Stimulated activated CD4-positive, alpha-beta T cell treated with anti-CD3 and anti-CD28 coated beads, Interleukin-2, amount 100 ng/mL, for 24 hours (primary cell): Measurements from ENCODE around the gene SULT1A2.
"Not testable (repeated sequence)": the region's sequence is repeated elsewhere in the genome, so short reads cannot be mapped to it uniquely, and the experiment has no call there.

ENCODE experiments used
- DNase-seq, 2 donors: peaks; one replicate each; pipeline ENCODE4 v3.0.0-alpha.2; 2020

The SULT1A2 gene

DNA sequence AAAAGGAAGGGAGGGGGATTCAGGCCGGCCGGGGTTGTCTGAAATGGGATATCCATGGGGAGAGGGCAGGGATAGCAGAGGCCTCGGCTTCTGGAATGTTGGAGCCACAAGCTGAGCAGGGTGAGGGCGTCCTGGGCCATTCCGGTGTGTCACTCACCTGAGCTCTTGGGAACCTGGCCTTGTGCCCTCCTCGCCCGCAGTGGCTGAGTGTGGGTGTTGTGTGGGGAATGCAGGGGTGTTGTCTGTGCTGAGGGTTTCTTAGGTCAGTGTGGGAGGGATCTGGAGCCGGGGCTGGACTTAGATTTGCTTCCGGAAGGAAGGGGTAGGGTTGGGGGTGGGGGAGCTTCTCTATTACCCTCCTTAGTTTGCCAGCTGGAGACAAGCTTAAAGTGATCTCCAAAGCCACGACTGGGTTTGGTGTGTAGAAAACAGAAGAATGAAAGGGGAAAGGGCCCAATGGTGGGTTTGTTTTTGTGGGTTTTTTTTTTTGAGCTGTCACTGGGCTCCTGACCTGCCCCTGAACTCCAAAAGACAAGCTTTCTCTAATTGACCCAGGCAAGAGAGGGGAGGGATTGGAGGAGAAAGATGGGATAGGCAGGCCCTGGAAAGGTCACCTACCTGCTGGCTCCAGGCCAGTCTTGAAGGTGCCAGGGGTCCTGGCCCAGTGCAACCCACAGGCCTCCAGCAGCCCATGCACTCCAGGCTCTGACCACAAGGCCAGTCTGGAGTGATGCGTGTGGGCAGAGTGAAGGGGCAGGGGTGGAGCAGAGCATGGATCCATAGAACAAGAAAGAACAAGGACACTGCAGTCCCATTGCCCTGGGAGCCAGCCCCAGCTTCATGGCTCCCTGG is at the start of gene SULT1A2:
SULT1A2 (minus strand) TSS at position 211 of the 852 bp plus-strand sequence. CDS start 1,120 bp downstream, outside the sequence.
- DNase-seq: no peak

DNA sequence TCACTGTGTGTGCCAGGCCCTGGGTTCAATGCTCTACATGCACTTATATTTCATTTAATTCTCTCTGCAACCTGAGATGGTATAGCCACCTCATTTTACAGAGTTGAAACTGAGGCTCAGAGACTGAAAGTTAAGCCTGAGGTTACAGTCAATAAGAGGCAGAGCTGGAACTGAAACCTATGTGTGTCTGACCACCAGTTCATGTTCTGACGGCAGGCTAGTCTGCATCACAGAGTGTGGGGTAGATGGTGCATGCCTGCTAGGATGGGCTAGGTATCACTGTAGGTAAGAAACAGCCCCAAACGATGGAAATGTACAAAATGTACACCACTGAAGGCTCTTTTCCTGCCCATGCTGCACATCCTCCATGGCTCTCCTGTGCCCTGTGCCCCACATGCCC is 43.1 kb upstream of the SULT1A2 start:
- not testable (repeated sequence) for DNase-seq

DNA sequence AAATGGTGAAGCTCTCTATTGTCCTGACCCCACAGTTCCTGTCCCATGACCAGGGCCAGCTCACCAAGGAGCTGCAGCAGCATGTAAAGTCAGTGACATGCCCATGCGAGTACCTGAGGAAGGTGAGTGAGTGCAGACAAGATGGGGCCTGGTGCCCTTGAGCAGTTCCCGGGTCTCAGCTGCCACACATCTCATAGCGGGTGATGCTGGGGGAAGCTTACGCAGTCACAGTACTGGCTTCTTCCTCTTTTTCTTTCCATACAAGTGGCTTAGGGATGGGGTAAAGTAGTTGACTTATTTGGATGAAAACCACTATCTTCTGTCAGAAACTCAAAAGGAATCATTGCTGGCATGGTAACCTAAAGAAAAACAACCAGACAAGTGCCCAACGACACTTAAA is 41.5 kb upstream of the SULT1A2 start:
- not testable (repeated sequence) for DNase-seq

DNA sequence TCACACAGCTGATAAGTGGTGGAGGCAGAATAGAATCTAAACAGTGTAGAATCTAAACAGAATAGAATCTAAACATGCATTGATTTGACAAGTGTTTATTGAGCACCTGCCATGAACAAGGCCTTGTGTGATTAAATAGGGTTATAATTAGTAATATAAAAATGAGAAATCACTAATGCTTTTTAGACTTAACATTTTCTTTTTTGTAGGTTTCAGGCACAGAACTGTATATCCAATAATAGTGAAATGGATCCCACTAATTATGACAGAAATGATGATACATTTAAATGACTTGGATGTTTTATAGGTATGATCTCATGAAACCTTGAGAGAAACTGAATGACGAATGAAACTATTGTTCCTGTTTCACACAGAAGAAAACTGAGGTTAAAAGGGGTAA is 40.9 kb upstream of the SULT1A2 start, which contains the start of gene NPIPB8:
NPIPB8 (plus strand) TSS at position 301 of the 400 bp plus-strand sequence. CDS start 296 bp downstream, outside the sequence.
- not testable (repeated sequence) for DNase-seq

DNA sequence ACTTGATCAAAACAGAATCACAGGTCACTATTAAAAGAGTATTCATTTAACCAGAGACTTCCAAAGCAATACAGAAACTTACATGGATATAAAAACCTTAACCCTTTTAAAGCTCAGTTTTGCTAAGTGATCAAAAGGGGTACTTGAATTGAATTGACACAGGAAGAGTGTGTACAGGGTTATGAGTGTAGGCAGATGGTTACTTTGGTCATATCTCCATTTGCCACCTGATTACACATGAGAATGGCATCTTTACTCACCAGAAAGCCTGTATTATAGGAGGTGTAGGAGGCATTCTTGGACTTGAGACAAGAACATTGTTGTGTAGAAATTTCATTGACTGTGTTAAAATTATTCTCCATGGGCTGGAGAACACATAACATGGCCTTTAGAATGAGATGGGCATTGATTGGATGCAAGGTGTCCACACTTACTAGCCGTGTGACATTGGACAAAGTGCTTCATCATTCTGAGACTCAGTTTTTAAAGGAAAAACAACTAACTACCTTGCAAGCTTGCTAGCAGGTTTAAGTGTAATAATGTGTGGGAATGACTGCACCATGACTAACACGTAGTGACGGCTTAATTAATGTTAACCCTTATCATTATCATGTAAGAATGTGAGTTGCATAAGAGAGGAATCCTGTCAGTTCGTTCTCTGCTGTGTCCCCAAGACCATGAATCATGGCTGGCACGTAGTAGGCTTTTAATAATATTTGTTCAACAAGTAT is 39.4 kb upstream of the SULT1A2 start:
- not testable (repeated sequence) for DNase-seq

DNA sequence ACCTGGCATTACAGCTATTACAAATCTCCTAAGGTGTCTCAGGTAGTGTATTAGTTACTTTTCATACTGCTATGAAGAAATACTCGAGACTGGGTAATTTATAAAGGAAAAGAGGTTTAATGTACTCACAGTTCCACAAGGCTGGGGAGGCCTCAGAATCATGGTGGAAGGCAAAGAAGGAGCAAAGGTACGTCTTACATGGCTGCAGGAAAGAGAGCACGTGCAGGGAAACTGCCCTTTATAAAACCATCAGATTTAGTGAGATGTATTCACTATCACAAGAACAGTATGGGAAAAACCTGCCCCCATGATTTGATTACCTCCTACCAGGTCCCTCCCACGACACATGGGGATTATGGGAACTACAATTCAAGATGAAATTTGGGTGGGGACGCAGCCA is 34.1 kb upstream of the SULT1A2 start:
- not testable (repeated sequence) for DNase-seq

DNA sequence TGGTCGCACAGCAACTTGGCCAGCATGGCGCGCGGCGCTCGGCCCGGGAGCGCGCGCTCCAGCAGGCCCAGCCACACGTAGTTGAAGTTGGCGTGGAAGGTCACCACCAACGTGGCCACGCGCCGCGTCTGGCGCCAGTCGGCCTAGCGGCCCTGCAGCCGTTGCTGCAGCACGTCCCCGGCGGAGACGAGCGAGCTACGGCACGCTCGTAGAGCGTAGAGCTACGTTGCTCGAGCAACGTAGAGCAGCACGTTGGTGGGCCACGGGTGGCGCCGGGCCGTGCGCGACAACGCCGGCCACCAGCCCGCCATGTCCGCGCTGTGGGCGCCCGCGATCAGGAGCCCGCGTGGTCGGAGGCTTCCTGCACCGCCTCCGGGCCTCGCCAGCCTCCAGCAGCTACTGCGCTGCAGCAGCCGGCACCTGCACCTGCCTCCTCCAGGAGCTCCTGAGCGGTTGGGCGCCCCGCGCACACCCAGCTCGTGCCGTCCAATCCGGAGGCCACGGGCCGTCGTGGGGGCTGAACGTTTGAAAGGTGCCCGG is 26.4 kb upstream of the SULT1A2 start:
- peak; percentile 69 to 78 for DNase-seq

DNA sequence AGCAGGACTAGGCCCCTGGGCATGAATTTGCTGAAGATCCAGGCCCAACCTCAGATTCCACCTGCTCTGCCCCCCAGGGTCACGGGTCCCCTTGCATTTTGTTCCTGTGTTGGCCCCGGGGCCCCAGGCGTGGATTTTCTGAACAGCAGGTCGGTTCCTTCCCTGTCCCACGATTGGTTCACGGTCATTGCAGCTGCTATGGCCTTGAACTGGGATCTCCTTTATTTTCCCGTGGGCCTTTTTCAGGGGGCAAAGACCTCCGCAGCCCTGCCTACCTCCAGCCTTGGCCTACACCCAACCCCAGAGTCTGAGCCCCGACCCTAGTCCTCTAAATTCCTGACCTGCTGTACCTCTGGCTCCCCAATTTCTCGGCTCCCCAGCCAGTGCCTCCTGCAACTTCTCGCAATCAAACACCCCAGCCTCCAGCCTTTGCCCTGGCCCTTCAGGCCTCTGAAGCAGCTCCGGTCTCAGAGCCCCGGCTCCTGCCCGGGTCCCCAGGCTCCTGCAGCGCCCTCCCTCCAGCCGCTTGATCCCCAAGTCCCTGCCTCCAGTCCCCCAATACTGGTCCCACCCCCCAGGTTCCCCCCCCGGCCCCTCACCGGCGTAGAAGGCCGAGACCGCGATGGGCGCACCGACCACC is 25.8 kb upstream of the SULT1A2 start:
- peak in 1 of 2 donors; percentile 16 for DNase-seq

DNA sequence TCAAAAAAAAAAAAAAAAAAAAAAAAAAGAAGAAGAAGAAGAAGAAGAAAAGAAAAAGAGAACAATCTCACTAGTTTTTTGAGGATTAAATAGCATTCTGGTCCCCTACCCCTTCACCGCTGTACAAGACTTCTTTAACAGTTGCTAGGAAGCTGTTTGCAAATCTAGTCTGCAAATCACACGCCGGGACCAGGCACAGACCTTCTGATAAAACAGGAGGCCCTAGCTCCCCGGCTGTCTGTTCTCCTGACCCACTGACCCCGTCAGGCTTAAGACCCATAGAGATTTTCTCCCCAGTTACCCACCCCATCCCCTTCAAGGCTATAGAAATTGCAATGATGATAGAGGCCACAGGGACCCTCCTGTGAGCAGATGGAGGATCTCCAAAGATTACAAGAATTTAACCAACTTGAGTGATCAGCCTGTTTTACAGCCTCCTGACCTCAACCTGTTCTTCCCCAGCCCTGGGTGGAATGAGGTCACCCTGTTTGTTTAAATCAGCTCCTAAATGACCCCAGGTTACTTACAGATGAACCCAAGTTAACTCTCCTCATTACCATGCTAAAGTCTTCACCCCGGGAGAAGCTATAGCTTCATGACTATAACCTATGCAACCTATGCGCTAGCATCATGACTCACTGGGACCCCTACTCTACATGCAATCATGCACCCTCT is 24.8 kb upstream of the SULT1A2 start:
- DNase-seq: no peak

DNA sequence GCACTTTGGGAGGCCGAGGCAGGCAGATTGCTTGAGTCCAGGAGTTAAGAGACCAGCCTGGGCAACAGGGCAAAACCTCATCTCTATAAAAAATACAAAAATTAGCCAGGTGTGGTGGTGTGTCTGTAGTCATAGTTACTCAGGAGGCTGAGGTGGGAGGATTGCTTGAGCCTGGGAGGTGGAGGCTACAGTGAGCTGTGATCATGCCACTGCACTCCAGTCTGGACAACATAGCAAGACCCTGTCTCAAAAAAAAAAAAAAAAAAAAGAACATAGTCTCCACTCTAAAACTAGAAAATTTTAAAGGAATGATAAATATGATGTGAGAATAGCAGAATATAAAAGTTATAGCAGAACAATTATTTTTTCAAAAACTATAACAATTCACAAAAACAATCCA is 23.5 kb upstream of the SULT1A2 start:
- not testable (repeated sequence) for DNase-seq

DNA sequence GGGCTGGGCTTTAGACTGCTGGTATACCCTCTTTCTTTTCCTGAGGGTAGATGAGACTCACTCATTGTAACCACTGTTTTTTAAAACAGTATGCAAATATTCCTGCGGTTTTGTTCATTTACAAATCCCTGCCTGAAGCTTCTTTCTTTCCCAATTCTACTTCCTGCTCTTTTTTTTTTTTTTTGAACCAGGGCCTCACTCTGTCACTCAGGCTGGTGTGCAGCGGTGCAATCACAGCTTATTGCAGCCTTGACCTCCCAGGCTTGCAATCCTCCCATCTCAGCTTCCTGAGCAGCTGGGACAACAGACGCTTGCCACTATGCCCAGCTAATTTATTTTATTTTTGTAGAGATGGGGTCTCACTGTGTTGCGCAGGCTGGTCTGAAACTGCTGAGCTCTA is 21.0 kb upstream of the SULT1A2 start:
- no peak for DNase-seq

DNA sequence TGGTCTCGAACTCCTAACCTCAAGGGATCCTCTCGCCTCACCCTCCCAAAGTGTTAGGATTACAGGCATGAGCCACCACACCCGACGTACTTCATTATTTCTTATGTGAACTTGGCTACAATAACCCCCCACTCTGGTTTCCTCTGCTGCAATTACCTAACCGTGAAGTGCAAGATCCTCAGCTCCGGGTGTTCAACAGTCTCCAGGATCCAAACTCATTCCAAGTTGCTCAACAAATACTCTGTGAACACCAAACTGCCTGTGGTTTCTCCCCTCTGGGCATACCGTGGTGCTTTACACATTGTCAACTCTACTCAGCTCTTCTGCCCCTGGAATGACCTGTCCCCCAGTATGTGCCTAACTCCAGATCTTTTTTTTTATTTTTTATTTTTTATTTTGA is 19.8 kb upstream of the SULT1A2 start:
- DNase-seq: no peak

DNA sequence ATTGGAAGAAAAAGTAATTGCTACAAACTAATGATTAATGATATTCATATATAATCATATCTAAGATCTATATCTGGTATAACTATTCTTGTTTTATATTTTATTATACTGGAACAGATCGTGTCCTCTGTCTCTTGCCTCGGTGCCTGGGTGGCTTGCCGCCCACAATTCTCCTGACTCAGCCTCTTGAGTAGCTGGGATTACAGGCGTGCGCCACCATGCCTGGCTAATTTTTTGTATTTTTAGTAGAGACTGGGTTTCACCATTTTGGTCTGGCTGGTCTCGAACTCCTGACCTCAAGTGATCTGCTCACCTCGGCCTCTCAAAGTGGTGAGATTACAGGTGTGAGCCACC is 19.4 kb upstream of the SULT1A2 start:
- not testable (repeated sequence) for DNase-seq

DNA sequence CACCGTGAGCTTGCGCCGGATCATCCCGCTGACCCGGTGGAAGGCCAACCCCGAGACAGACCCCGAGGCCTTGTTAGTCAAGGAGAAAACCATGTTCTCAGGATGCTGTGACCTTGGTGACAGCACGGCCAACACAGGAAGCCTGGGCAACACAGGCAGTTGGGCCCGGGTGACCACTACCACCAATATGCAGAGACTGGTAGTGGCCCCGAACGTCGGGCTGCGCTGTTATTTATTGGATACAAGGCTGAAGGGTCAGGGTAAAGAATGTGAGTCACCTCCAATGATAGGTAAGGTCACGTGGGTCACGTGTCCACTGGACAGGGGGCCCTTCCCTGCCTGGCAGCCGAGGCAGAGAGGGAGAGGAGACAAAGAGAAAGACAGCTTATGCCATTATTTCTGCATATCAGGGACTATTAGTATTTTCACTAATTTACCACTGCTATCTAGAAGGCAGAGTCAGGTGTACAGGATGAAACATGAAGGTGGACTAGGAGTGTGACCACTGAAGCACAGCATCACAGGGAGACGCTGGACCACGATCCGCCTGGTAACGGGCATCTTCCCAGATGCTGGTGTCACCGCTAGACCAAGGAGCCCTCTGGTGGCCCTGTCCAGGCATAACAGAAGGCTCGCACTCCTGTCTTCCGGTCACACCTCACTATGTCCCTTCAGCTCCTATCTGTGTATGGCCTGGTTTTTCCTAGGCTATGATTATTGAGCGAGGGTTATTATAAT is 18.8 kb upstream of the SULT1A2 start:
- peak in 1 of 2 donors; percentile 37 for DNase-seq

DNA sequence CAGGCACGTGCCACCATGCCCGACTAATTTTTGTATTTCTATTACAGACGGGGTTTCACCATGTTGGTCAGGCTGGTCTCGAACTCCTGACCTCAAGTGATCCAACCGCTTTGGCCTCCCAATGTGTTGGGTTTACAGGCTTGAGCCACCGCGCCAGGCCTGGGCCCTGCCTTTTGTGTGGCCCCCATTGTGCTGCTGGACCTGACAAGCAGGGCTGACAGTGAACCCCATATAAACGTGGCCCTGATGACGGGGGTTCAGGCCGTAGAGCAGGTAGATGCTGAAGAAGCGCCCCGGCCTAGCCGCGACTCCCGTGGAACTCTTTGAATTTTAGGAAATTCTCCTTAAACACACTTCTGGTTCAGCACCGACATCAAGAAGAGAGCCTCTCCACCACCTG is 17.7 kb upstream of the SULT1A2 start:
- not testable (repeated sequence) for DNase-seq

DNA sequence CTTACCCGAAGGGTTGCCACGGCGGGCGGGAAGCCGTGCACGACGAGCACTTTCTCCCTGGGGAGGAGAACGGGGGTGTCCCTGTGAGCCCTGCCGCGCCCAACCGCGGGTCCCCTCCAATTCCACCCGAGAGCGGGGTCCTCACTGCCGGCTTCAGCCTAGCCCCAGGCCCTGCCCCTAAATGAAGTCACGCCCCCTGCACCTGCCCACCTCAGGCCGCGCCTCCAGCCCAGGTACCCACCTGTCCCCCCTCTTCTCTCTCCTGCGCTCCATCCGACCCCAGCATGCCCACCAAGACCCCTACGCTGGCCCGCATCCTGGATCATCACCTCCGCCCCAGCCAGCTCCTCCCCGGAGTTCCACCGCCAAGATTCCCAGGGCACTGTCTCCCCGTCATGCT is 17.1 kb upstream of the SULT1A2 start:
- DNase-seq: not testable (repeated sequence)

DNA sequence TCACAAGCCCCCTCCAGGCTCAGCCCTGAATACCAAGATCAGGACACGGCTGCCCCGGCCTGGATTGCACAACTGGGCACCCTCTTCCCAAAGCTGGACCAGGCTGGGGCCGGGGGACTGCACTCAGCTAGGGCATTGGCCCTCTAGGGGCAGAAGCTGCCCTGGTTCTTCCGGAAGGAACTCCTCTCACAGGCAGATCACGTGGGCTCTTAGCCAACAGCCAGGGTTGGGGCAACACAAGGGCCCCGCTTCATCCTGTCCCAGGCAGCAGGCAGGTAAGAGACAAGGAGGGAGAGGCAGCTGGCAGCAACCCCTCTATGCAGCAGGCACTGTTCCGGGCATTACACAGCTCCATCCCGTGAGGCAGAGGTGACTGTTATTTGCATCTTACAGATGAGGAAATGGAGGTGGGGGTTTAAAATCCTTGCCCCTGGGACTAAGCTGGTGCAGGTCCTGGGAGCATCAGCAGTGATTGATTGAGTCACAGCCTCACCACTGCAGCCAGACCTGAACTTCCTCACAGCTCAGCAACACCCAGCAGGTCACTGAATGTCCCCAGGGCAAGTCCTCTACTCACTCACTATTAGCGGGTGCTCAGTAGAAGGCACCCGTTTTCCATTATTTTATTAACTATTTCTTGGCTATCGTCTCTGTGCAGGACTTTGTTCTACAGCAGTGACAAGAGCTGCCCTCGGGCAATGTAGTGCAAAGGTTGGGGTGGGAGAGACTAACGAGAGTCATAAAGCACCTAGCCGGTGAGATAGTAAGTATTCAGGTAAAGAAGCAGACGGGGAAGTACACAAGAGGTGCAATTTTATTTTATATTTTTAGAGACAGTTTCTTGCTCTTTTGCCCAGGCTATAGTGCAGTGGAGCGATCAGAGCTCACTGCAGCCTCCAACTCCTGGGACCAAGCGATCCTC is 15.8 kb upstream of the SULT1A2 start:
- not testable (repeated sequence) for DNase-seq

DNA sequence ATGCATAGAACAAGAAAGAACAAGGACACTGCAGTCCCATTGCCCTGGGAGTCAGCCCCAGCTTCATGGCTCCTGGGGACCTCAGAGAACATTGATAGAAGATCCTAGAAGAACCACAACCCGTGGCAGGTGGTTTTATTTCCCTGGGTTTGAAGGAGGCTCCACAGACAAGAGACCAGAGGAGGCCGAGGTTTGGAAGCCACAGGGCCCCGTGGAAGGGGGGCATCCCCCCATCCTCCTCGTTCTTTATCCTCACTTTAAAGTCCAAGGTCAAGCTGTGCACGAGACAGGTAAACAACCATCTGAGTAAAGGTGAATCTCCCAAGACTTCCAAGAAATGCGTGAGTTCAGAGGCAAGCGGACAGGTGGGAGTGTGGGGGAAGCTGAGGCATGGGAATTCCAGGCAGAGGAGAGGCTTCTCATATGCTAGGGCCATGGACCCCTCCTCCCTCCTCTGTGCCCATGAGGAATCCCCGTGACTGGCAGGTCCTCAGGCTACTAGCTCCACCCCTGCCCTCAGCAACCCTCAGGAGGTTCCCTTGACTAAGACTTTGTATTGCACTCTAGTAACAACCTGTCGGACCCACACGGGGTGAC is 13.8 kb upstream of the SULT1A2 start:
- no peak for DNase-seq

DNA sequence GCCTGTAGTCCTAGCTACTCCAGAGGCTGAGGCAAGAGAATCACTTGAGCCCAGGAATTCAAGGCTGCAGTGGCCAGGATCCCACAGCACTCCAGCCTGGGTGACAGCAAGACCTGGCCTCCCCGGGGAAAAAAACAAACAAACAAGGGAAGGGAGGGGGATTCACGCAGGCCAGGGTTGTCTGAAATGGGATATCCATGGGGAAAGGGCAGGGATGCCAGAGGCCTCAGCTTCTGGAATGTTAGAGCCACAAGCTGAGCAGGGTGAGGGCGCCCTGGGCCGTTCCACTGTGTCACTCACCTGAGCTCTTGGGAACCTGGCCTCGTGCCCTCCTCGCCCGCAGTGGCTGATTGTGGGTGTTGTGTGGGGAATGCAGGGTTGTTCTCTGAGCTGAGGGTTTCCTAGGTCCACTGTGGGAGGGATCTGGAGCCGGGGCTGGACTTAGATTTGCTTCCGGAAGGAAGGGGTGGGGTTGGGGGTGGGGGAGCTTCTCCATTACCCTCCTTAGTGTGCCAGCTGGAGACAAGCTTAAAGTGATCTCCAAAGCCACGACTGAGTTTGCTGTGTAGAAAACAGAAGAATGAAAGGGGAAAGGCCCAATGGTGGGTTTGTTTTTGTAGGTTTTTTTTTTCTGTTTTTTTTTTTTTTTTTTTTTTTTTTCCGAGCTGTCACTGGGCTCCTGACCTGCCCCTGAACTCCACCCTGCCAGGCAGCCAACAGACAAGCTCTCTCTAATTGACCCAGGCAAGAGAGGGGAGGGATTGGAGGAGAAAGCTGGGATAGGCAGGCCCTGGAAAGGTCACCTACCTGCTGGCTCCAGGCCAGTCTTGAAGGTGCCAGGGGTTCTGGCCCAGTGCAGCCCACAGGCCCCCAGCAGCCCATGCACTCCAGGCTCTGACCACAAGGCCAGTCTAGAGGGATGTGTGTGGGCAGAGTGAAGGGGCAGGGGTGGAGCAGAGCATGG is 13.1 kb upstream of the SULT1A2 start, which contains the start of gene SULT1A1:
SULT1A1 (minus strand) TSS at position 414 of the 964 bp plus-strand sequence. CDS start 1,189 bp downstream, outside the sequence.
- DNase-seq: no peak
